COLO829 (cell line): ENCODE measurements around the gene TMEM191B.
"Not testable (repeated sequence)": the region's sequence is repeated elsewhere in the genome, so short reads cannot be mapped to it uniquely, and the experiment has no call there.

Source experiments
- DNase-seq: peaks from one replicate; pipeline ENCODE4 v3.0.0; 2012; ENCODE audit warnings: low spot score

TMEM191B gene

DNA sequence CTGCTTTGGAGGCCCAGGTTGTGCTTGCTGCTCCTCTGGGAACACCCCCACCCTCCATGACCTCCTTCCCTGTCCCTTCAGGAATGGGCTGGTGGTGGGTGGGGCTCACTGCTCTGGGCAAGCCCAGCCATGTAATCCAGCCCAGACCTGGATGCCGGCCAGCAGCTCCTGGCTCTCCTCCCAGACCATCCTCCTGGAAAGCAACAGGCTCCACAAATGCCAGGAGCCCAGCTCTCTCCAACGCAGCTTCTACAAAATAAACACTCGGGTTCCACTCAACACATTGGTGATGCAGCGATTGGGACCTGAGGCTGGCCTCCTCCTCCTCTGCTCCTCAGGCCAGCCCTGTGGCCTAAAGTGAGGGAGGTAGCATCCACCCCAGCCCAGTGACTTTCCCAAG, 30.9 kb downstream of the TMEM191B start:
- DNase-seq = not testable (repeated sequence)

DNA sequence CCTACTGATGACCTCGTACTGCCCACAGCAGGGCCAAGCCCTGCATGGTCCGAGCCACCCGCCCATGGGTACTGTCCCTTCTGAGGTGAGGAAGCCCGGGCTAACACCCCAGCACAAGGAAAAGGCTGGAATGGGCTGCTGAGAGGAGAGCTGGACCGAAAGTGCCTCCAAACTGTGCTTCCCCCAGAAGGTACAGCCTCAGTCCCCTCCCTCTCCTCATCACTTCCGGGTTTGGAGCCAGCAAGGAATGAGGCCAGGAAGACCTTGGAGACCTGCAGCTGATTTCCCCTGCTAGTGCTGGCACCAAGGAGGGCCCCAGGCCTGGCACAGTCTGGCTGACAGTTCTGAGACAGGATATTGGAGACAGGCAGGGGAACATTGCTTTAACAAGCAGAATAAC, 31.3 kb downstream of the TMEM191B start:
- DNase-seq = not testable (repeated sequence)

DNA sequence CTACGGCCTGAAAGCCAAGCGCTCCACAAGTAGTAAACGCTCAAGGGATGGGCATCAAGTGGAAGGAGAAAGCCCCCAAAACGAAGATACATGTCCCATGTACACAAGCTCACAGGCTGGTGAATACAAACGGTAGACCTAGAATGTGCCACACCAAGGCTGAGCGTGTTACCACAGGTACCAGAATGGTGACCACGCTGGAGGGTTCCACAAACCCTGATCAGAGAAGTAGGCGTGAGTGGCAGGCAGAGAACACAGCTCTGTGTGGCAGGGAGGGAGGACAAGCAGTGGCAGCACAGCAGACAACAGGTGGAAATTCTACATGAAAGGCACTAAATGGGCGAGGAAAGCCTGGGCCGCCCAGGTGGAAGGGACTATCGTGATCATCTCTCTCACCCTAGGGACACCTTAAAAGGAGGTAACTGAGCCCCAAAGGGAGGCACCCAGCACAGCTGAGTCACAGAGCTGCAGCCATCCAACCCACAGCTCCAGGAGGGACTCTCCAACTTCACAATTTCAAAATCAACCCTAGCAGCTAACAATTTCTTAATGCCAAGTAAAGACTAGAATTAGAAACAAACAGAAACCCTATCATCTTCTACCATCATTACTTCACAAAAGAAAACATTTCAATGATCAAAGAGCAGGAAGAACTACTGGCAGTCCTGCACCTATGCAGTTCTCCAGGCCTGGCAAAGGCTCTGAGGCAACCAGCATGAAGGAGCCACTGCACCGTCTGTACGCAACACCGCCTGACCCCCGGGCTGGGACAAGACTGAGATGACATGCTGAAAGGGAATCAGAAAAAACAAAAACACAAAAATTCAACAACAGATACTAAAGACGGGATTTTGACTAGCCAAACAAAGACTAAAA, 32.7 kb downstream of the TMEM191B start:
- not testable (repeated sequence) for DNase-seq

DNA sequence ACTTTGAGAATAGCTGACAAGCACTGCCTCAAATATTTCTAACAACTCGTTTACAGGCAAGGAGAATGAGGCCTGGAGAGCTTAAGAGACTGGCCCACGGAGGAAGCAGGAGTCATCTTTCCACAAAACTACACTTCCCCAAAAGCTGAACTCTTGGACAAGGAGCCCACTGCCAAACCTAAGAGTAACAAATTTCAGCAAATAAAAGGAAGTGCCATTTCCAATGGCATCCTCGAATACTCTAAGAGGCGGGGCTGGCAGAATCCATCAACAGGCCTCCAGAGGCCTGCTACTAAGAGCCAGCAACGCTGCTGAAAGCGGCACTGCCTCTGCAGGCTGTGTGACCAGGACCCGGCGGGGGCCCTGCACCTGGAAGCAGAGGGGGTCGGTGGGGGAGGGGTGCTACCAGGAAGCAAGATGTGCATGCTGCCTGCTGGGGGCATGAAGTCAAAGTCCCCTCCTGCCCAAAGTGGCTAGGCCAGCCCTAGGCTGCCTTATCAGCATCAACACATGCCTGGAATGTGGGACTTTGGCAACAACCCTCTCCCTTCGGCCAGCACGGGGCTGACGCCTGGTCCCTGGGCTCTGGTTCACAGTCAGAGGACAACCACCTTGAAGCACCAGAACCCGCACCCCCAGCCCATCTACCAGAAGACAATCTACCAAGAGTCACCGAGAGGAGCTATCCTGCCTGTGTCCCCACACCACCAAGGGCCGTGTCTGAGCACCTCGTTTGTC, 43.1 kb downstream of the TMEM191B start:
- DNase-seq = not testable (repeated sequence)

DNA sequence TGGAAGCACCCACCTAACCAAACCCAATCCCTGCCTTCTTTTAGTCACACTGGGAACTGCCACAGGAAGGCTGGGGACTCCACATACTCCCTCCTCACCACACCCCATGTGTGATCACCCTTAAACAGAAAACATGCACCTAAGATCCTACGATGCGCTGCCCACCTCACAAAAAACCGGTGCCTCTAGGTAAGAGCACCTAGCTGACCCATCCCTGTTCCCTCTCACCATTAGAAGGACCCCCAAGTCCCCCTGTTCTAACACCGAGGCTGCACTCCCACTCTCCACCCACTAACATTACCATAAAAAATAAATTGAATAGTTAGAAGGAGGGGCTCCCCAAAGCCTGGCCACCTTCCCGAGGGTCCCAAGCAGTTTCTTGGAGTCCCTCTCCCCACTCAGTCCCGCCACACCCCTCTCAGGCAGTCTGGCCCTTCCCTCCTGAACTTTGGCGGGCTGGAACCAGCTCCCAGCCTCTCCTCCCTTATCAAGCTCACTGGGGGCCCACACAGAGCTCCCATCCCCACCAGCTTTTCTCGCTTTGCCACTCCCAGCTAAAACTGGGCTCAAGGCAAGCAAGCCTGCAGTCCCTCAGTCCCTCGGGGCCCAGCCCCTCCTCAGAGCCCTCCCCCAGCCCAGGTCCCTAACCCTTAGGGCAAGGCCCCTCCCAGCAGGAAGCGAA, 46.0 kb downstream of the TMEM191B start:
- DNase-seq = not testable (repeated sequence)

DNA sequence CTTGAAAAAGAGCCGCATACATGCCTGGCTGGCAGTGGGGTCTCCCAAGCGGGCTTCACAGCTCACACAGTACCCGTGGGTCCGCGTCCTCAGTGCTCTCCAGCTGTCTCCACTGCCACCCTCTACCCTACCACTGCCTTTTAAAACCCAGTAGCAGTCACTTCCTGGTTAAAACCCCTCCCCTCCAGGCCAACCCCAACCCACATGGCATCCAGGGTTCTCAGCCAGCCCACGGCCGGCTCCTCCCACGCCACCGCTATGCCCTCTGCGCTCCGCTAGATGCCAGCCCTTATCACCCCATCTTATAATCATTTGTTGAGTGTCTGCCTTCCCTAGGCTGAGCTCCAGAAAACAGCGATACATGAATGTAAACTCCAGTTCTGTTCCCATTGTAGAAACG, 47.0 kb downstream of the TMEM191B start:
- DNase-seq = not testable (repeated sequence)

DNA sequence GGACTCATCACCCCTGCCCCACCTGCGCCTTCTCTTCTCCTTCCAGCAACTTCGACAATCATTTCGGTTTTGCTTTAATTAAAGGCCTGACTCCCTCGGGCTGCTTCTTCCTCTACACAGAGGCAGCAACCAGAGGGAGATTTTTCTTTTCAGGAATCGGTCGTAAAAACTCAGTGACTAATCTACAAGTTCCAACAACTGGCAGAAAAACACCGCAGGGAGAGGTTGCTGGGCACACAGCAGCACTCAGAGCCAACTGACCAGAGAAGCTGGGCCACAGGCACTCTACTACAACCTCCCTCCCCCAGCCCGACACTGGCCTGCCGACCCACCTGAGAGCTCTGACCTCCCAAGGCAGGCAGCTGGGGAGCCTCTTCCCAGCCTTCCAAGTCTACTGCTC, 48.1 kb downstream of the TMEM191B start:
- DNase-seq = not testable (repeated sequence)

DNA sequence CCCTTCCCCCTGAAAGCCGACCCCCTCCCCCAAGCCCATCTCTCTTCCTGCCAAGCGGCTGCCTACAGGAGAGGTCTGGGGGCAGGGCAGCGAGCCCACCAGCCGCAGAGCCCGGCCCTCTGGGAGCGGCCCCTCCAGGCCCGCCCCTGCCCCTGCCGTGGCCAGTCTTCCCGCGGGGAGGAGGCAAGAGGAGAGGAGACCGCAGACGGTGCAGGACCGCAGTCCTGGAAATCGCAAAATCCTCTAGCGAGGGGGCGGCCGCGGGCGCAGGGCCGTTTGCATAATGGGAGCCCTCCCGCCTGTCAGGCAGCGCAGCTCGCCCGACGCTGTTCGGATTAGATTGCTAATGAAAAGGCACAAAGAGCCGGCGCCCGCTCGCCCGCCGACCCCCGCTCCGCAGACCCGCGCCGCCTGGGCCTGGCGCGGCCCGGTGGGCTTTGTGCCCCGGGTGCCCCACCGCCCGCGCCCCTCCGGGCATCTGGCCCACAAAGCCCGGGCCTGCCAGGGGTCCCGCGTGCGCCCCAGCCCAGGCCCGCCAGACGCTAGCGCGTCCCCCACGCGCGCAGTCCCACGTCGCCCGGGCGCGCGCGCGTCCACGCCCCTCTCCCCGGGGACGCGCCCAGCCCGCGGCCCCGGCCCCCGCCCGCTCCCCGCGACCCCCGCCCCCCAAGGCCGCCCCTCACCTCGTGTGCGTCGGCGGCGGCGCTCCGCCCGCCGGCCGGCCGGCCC, 49.7 kb downstream of the TMEM191B start:
- not testable (repeated sequence) for DNase-seq

DNA sequence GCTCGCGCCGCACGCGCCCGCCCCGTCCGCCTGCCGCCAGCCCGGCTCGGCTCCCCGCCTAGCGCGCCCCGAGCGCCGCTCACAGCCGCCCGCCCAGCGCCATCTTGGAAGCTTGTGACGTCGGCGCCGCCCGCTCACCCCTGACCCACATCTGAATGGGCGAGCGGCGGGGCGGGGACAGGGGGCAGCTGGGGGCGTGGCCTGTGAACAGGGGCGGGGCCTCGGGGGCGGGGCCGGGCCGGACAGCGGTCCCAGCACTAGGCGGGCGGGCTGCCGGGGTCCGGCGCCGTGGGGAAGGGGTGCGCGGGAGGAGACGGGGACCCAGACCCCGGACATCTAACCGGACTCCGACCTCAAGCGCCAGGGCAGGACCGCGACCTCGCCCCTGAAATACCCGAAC, 50.2 kb downstream of the TMEM191B start:
- not testable (repeated sequence) for DNase-seq
